HG03108 (cell line): ENCODE measurements around the gene NT5C3B.
"Not testable (repeated sequence)": the region's sequence is repeated elsewhere in the genome, so short reads cannot be mapped to it uniquely, and the experiment has no call there.

Source experiments
- ATAC-seq: cut with Tn5 transposase; IDR thresholded peaks from one replicate; pipeline ENCODE4 v1.9.1; 2021; ENCODE audit warnings: moderate library complexity; ENCODE audit not compliant: unreplicated experiment

The NT5C3B gene

DNA sequence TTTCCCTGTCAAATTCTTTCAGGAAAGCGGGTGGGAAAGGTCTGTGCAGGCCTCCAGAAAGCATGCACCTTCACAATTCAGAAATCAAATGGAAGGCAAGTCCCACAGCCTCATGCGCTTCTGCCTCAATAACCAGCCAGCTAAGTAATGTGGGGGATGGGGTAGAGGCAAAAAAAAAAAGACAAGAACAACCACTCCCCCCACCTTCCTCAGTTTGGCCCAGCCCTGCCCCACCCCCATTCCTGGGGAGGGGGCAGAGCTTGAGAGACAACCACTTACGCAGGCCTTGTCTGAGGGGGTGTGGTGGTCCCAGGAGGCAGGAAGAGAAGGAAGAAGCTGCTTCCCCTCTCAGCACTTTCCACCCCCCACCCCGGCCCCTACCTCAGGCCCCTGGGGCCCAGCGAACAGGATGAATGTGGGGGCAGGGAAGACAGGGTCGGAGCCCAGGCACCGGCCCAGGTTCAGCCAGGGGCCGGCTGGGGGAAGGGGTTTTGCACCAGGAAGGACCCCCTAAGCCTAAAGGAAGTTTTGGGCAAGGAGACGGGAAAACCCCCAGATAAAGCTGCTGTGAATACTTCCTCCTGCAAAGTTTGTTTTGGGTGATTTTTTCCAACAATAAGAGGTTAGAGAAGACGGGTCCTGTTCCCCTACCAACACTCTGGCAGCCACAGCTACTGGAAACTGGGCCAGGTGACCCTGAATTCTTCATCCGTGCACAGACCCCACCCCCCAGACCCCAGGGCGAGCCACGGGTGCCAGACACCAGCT lies 50.8 kb downstream of the NT5C3B start:
- ATAC-seq = no peak

DNA sequence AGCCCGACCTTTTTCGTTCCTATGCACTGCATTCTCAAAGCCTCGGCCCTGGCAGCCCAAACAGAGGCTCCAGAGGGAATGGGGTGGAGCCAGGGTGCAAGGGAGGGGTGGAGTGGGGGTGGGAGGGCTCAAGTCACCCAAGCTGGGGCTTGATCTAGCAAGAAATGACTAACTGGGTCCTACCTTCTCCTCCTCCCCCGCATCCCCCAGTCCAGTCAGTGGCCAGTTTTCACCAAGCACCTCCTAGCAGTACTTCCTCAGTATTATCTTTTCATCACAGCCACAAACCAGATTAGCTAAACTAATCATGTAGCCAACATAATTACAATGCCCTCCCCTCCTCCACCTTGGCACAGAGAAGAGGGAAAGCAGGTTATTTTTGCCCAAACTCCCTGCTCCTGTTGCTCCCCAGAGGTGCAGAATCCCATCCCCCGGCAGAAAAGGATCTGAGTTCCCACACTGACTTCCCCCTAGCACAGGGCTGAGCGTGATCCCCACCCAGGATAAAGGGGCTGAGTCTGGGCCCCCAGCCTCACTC lies 51.8 kb downstream of the NT5C3B start:
- ATAC-seq = no peak

DNA sequence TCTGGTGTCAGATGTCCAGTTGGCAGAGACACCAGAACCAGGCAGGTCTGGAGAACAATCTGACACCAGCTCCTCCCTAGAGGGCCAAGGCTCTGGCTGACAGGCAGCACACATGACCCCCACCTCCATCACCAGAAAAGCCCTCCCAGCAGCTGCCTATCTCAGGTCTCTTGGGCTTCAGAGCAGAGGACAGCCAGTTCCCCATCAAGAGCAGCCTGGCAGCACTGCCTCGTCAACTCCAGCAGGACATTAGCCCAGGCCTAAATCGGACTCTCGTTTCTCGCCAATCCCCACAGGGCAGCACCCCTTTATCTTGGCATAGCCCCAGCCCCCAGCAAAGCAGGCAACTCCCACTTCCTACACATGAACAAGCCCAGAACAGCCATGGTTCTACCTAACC lies 53.9 kb downstream of the NT5C3B start:
- no peak for ATAC-seq

DNA sequence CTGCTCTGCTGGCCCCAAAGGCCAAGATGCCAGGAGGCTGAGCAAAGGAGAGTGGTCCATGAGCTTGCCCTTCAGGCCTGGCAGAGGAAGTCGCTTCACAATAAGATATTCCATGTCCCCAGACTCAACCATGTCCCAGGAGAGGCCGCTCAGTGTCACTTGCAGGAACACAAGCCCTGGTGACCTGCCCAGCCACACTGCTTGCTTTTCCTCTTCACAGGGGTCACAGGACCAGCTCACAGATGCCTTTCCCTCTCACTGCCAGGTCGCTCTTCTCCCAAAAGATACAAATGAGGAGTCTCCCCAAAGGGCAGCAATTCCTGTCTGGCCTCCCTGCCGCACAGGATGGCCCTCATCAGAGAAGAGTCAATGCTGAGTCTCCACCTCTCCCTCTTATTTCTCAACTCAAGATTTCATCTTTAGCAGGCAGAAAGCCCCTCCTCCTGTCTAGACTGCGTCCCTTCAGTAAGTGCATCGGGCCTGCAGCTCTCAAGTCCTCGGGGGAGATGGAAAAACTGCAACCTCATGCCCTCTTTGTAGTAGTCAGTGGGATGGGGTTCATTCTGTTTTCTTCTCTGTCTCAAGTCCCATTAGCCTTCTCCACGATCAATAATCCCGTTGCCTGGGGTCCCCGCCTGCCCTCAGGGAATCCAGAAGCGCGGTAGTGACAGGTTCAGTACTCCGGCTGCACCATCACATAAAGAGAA lies 54.5 kb downstream of the NT5C3B start:
- ATAC-seq = no peak

DNA sequence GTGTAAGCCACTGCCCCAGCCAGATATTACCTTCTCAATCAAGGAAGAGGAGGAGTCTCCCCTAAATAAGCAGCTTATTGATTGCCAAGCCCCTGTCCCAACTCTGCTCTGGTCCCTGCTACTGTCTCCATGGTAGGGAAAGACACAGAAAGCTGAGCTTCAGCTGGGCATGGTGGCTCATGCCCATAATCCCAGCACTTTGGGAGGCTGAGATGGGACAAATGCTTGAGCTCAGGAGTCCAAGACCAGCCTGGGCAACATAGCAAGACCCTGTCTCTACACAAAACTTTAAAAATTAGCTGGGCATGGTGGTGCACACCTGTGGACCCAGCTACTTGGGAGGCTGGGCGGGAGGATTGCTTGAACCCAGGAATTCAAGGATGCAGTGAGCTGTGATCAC lies 56.1 kb downstream of the NT5C3B start:
- no peak for ATAC-seq

DNA sequence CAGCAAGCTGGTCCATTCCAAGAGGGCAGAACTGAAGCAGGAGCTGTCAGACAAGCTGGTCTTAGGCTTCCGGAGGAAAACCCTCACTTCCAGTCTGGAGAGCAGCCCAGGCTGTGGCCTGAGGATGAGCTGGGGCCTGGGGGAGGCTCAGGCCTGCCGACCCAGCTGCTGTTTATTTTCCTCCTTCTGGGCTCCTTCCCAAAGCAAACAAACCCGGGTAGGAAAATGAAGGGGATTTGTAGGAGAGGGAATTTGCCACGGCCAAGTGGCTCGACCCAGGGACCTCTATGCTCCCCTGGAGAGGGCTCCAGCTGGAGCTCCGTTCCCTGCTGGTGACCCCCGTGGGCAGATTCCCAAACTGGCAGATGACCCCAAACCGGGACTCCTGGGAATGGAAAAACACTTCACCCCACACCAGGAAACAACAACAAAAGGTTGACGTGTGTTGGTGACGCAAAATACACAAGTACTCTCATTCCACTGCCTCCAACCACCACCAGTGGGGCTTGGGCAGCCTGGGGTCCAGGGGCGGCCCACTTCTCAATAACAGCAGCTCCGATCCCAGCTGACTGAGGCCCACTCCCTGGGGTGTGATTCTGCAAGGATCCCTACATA lies 58.4 kb downstream of the NT5C3B start:
- ATAC-seq = no peak

DNA sequence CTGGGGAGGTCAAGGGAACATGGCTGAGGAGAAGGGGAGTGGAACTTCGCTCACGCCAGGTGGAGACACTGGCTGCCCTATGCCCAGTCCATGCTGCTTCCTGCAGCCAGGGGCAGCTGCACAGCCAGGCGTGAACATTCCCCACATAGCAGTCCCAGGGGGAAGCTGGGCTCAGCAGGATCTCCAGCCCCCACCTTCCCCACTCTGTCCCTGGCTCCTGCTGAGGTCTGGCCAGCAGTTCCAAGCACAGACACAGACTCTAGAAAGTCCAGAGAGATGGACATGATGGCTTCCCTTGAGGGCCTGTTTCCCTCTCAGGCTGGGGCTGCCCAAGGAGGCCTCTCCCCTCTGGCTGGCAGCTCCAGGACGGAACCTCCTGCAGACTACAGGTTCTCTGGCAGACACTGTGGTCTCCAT lies 58.9 kb downstream of the NT5C3B start:
- ATAC-seq = no peak

DNA sequence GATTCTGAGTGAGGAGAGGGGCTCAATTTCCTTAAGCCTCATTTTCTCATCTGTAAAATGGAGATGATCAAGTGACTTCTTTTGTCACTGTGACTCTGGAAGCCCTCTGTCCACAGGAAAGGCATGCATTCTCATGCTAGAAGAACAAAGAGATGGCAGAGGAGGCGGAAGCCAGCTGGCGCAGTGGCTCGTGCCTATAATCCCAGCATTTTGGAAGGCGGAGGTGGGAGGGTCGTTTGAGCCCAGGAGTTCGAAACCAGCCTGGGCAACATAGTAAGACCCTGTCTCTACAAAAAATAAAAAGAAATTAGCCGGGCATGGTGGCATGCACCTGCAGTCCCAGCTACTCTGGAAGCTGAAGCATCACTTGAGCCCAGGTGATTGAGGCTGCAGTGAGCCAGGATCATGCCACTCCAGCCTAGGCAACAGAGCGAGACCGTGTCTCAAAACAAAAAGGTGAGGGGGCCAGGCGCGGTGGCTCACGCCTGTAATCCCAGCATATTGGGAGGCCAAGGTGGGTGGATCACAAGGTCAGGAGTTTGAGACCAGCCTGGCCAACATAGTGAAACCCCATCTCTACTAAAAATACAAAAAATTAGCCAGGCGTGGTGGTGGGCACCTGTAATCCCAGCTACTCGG lies 59.7 kb downstream of the NT5C3B start:
- ATAC-seq = not testable (repeated sequence)

DNA sequence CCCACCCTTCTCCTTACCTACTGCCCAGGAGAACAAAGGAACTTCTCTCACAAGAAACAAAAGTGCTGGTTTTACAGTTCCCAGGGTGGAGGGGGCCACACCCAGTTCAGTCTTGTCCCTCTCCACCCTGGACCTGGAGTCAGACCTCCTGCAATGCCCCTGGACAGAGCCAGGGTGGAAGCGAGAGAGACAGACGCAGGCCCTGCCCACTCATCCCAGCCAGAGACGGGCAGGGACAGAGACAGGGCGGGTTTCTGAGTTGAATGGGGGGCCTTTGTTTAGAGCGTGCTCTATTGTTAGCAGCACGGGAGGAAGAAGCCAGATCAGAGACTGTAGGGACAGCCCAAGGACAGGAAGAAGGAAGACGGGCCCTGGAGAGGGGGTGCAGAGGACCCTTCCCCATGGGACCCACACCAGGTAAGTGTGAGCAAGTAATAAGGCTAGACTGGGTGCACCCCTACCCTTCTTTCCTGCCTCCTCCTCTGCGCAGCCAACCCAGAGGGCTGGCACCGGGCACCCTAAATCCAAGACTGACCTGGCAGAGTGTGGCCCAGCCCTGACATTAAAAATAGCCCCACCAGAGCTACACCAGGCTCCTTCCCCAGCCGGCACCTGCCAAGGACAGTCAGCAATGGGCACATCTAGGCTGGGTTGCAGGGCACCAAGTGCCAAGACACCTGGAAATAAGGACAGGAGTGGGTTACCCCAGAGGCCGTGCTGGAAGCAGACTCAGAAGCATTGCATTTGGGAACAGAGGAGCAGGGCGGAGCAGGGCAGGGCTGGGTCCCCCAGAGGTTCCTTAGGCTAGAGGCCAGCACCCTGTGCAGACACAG lies 60.4 kb downstream of the NT5C3B start:
- ATAC-seq = no peak
